Neuronal stem cell (in vitro differentiated cells): ENCODE data around the gene SH3PXD2A.

Experiments
- DNase-seq: peaks from one replicate; pipeline ENCODE4 v3.0.0-alpha.2; 2013; ENCODE audit warnings: low spot score
- H2AFZ ChIP-seq: one replicate; pipeline ENCODE4 v1.6.1; 2013; ENCODE audit warnings: mild to moderate bottlenecking, low read length, inconsistent platforms
- H2AK5ac ChIP-seq: 2 replicates; pipeline ENCODE4 v1.6.1; 2013; ENCODE audit warnings: low read depth, mild to moderate bottlenecking, inconsistent platforms, low read length, moderate library complexity, mixed read lengths
- H2BK120ac ChIP-seq: 2 replicates; pipeline ENCODE4 v1.6.1; 2013; ENCODE audit warnings: low read depth, mild to moderate bottlenecking, inconsistent platforms, low read length, moderate library complexity, mixed read lengths
- H2BK12ac ChIP-seq: one replicate; pipeline ENCODE4 v1.6.1; 2013; ENCODE audit warnings: low read length, inconsistent platforms
- H2BK15ac ChIP-seq: 2 replicates; pipeline ENCODE4 v1.6.1; 2013; ENCODE audit warnings: mild to moderate bottlenecking, low read length, inconsistent platforms, mixed read lengths
- H2BK5ac ChIP-seq: one replicate; pipeline ENCODE4 v1.6.1; 2013; ENCODE audit warnings: inconsistent platforms, mild to moderate bottlenecking, low read length, moderate library complexity
- H3K14ac ChIP-seq: one replicate; pipeline ENCODE4 v1.6.1; 2013; ENCODE audit warnings: low read length, inconsistent platforms
- H3K18ac ChIP-seq: 2 replicates; pipeline ENCODE4 v1.6.1; 2013; ENCODE audit warnings: low read length, inconsistent platforms
- H3K23ac ChIP-seq: 2 replicates; pipeline ENCODE4 v1.6.1; 2013; ENCODE audit warnings: low read depth, mild to moderate bottlenecking, mixed read lengths, low read length, inconsistent platforms; ENCODE audit not compliant: poor library complexity
- H3K27ac ChIP-seq: replicated peaks from 3 replicates; pipeline ENCODE4 v1.5.1; 2013; ENCODE audit warnings: low read length, inconsistent platforms
- H3K27me3 ChIP-seq, 3 experiments: 2 replicates each; pipeline ENCODE4 v1.6.1; 2013; ENCODE audit warnings: low read length in 3 of 3, mild to moderate bottlenecking in 2 of 3, inconsistent platforms in 1 of 3, low read depth in 1 of 3, mixed read lengths in 1 of 3, moderate library complexity in 1 of 3; ENCODE audit not compliant: control insufficient read depth in 3 of 3, insufficient read depth in 3 of 3
- H3K36me3 ChIP-seq, 2 donors: replicated peaks in 1 of 2; 2 replicates each; pipeline ENCODE4 v1.6.1; 2013; ENCODE audit warnings: low read length in 2 of 2; ENCODE audit not compliant: control insufficient read depth in 2 of 2, insufficient read depth in 2 of 2
- H3K4ac ChIP-seq: 2 replicates; pipeline ENCODE4 v1.6.1; 2013; ENCODE audit warnings: inconsistent platforms, mild to moderate bottlenecking, low read length, moderate library complexity
- H3K4me1 ChIP-seq, 2 donors: 1 replicate in 1 of 2; 2 replicates in 1 of 2; pipeline ENCODE4 v1.6.1; 2013; ENCODE audit warnings: low read length in 2 of 2, low read depth in 1 of 2; ENCODE audit not compliant: control insufficient read depth in 2 of 2, insufficient read depth in 1 of 2
- H3K4me2 ChIP-seq: one replicate; pipeline ENCODE4 v1.6.1; 2013; ENCODE audit warnings: mild to moderate bottlenecking, low read length, inconsistent platforms; ENCODE audit not compliant: insufficient read depth, poor library complexity, severe bottlenecking
- H3K4me3 ChIP-seq, 2 donors: 2 replicates each; pipeline ENCODE4 v1.5.1; 2013; ENCODE audit warnings: low read length in 2 of 2, mild to moderate bottlenecking in 2 of 2, inconsistent platforms in 1 of 2, moderate library complexity in 1 of 2
- H3K79me1 ChIP-seq: one replicate; pipeline ENCODE4 v1.6.1; 2013; ENCODE audit warnings: low read depth, mild to moderate bottlenecking, inconsistent platforms, low read length, moderate library complexity
- H3K9ac ChIP-seq: one replicate; pipeline ENCODE4 v1.6.1; 2013; ENCODE audit warnings: mild to moderate bottlenecking, low read depth, low read length, inconsistent platforms; ENCODE audit not compliant: poor library complexity
- H3K9me3 ChIP-seq, 2 donors: replicated peaks in 1 of 2; 2 replicates each; pipeline versions ENCODE3 to v1.6.1; 2013; ENCODE audit warnings: low read length in 2 of 2, mild to moderate bottlenecking in 2 of 2, inconsistent platforms in 1 of 2, low read depth in 1 of 2, mixed read lengths in 1 of 2, moderate library complexity in 1 of 2; ENCODE audit not compliant: control insufficient read depth in 2 of 2, insufficient read depth in 1 of 2
- H4K8ac ChIP-seq: one replicate; pipeline ENCODE4 v1.6.1; 2013; ENCODE audit warnings: low read depth, mild to moderate bottlenecking, inconsistent platforms, low read length, moderate library complexity
- H4K91ac ChIP-seq: one replicate; pipeline ENCODE4 v1.6.1; 2013; ENCODE audit warnings: low read length, low read depth, mild to moderate bottlenecking, inconsistent platforms; ENCODE audit not compliant: poor library complexity
- WGBS, 2 donors: extraction: QIAGEN DNeasy Blood & Tissue Kit; methylation state at CpG; one replicate each; pipeline ENCODE4 v1.1.7; 2013; ENCODE audit warnings: missing lambda C conversion rate in 2 of 2, mixed read lengths in 1 of 2; ENCODE audit not compliant: insufficient read length in 2 of 2, insufficient replicate concordance in 1 of 2; ENCODE audit errors: extremely low coverage in 2 of 2; 5-methylcytosine and 5-hydroxymethylcytosine counted together

SH3PXD2A gene

DNA sequence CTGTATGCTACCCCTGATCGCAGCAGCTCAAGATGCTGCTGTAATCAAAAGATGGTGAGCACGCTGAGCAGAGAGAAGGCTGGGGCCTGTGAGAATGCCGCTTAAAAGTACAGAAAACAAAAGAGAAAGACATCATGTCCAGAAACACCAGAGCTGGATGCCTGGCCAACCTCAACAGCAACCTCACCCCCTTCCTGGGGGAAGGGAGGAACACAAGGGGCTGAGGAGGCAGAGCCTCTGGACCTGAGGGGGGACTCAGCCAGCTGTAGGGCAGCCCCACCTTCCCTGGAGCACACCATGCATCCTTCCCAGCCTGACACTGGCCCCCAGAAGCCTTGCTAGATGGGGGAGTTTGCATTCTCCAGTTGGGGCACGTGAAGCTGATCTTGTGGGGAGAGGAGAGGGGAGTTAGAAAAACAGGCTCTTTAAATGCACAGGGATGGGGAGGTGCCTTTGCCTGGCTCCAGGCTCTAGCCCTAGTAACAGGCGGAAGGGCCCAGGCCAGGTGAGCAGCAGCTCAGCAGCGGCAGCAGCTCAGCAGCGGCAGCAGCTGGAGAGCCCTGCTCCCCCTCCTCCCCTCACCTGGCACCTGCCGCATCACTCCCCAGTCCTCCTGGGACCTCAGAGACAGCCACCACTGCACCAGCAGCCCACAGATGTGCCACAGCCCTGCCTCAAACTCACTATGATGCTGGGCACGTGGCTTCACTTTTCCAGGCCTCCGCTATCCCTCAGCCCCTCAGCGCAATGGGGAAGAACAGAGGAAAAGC is 205.5 kb downstream of the SH3PXD2A start:
- no peak overlapping the region for H3K4me2 ChIP-seq
- peak overlapping the region; percentile 24 for H3K9ac ChIP-seq
- no peak overlapping the region for H2BK15ac ChIP-seq
- no peak overlapping the region for H2BK120ac ChIP-seq
- no peaks in the 10 kb centered on the region for H3K36me3 ChIP-seq
- no peak overlapping the region for H2AFZ ChIP-seq
- no peaks in the 10 kb centered on the region for H3K79me1 ChIP-seq
- peak overlapping the region; percentile 59 for H2AK5ac ChIP-seq
- H3K4me1 ChIP-seq = peaks cover 0 to 34% of the 10 kb centered on the region in 2 donors
- H3K27ac ChIP-seq = no peak overlapping the region
- H3K23ac ChIP-seq = no peak overlapping the region
- H2BK5ac ChIP-seq = no peak overlapping the region
- H4K8ac ChIP-seq = no peak overlapping the region
- H4K91ac ChIP-seq = no peak overlapping the region
- H3K4me3 ChIP-seq = no peak overlapping the region
- peak overlapping the region; percentile 62 for H3K18ac ChIP-seq
- no peak overlapping the region for H3K4ac ChIP-seq
- WGBS, 2 donors = no CpG with 5 or more reads among the region's 11 CpGs
- H3K14ac ChIP-seq = no peak overlapping the region
- DNase-seq = no peak
- H3K27me3 ChIP-seq = no peaks in the 10 kb centered on the region
- H2BK12ac ChIP-seq = no peak overlapping the region
- H3K9me3 ChIP-seq = no peaks in the 10 kb centered on the region

DNA sequence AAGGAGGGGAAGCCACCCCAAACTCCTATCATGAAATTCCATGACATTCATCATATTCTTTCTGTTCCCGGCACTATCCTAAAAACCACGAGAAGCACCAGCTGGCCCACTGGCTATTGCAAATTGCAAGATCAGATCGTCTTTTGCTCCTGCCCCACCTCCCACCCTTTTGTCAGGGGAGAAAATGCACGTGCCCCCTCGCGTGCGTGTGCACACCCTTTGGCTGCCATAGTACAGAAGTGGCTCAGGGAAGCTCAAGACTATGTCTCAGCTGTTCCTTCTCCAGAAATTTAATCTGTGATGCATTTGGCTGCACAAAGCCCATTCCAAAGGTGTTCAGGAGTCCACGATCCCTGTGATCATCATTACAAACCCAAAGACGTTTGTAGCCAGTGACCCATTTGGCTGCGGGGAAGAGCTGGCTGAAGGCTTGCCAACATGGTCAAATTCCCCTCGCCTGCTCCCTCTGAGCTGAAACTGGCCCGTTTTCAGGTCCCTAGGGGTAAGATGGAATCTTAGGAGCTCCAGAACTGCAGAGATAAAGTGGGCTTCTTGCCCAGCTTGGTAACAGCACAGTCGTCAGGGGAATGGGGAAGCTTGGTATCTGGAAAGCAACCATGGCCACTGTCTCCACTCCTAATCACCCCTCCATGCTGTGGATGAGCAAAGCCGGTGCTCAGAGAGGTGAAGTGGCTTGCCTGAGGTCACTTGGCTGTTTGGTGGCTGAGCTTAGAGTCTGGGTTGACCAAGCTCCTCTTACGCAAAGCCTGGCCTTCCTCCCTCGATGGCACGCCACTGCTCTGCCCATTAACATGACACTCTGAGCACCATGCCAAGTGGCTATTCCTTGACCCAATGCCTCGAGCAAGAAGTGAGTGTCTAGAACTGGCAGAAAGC is 206.5 kb downstream of the SH3PXD2A start:
- no peak overlapping the region for H3K4me3 ChIP-seq
- WGBS, 2 donors = no CpG with 5 or more reads among the region's 18 CpGs
- H3K27me3 ChIP-seq = no peaks in the 10 kb centered on the region
- H3K4ac ChIP-seq = no peak overlapping the region
- H3K36me3 ChIP-seq = no peaks in the 10 kb centered on the region
- H3K9ac ChIP-seq = no peak overlapping the region
- no peak overlapping the region for H2BK5ac ChIP-seq
- no peak overlapping the region for H2AFZ ChIP-seq
- no peak overlapping the region for H4K8ac ChIP-seq
- no peak overlapping the region for H3K14ac ChIP-seq
- no peaks in the 10 kb centered on the region for H3K79me1 ChIP-seq
- H3K27ac ChIP-seq = no peak overlapping the region
- peaks cover 0 to 33% of the 10 kb centered on the region in 2 donors for H3K4me1 ChIP-seq
- H2BK12ac ChIP-seq = no peak overlapping the region
- no peaks in the 10 kb centered on the region for H3K9me3 ChIP-seq
- H3K18ac ChIP-seq = peak overlapping the region; percentile 77
- no peak overlapping the region for H3K23ac ChIP-seq
- DNase-seq = no peak
- H2BK15ac ChIP-seq = no peak overlapping the region
- H3K4me2 ChIP-seq = no peak overlapping the region
- H2AK5ac ChIP-seq = peak overlapping the region; percentile 59
- H4K91ac ChIP-seq = no peak overlapping the region
- no peak overlapping the region for H2BK120ac ChIP-seq

DNA sequence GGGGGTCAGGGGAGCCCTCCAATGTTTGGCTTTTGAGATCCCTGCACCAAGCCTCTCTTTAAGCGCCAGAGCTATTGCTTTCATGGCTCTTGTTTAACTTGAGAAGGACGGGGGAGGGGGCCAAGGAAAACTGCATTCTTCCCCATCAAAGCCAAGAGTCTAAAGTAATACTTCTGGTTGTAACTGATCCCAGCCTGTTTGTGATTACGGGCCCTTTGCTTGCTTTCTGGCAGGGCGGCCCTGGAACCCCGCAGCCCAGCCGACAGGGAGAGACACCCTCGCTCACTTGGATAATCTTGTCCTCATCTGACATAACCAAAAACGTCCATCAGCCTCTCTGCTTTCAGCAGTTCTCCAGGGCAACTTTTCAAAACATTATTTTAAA is 207.1 kb downstream of the SH3PXD2A start:
- no peaks in the 10 kb centered on the region for H3K9me3 ChIP-seq
- no peak overlapping the region for H2BK120ac ChIP-seq
- H3K18ac ChIP-seq = no peak overlapping the region
- H3K36me3 ChIP-seq = no peaks in the 10 kb centered on the region
- no peak overlapping the region for H2BK15ac ChIP-seq
- no peak overlapping the region for H2AK5ac ChIP-seq
- no peak overlapping the region for H3K4me3 ChIP-seq
- no peak overlapping the region for H3K4ac ChIP-seq
- DNase-seq = no peak
- H3K14ac ChIP-seq = no peak overlapping the region
- no peak overlapping the region for H4K8ac ChIP-seq
- no peaks in the 10 kb centered on the region for H3K27me3 ChIP-seq
- H2BK5ac ChIP-seq = no peak overlapping the region
- H4K91ac ChIP-seq = no peak overlapping the region
- no peak overlapping the region for H3K4me2 ChIP-seq
- H3K9ac ChIP-seq = no peak overlapping the region
- no peak overlapping the region for H2AFZ ChIP-seq
- peaks cover 0 to 33% of the 10 kb centered on the region in 2 donors for H3K4me1 ChIP-seq
- WGBS, 2 donors = no CpG with 5 or more reads among the region's 8 CpGs
- no peak overlapping the region for H3K23ac ChIP-seq
- H3K79me1 ChIP-seq = no peaks in the 10 kb centered on the region
- no peak overlapping the region for H2BK12ac ChIP-seq
- no peak overlapping the region for H3K27ac ChIP-seq

DNA sequence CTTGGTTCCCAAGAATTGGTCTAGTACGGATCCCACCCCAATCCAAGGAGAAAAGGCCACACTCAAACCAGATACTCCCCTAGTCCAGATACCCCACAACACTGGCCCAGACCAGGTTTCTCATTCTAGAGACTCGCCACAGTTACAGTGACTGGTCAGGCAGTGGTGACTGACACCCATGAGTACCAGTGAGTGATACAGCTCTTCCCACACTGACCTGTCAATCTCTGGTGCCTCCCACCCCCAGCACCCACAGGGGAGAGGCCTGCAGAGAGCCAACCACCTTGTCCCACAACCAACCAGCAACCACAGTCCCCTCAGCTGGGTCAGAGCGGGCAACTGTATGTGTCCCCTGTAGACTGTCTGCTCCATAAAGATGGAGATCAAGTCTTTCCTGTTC is 209.1 kb downstream of the SH3PXD2A start:
- no peak overlapping the region for H4K91ac ChIP-seq
- no peak overlapping the region for H4K8ac ChIP-seq
- H3K4me2 ChIP-seq = no peak overlapping the region
- no peak overlapping the region for H3K9ac ChIP-seq
- H3K79me1 ChIP-seq = no peaks in the 10 kb centered on the region
- H3K4me1 ChIP-seq = peaks cover 0 to 31% of the 10 kb centered on the region in 2 donors
- no peak overlapping the region for H2BK12ac ChIP-seq
- no peak overlapping the region for H2BK15ac ChIP-seq
- no CpG with 5 or more reads among the region's 3 CpGs for WGBS, 2 donors
- peak overlapping the region; percentile 66 for H3K23ac ChIP-seq
- H2AFZ ChIP-seq = no peak overlapping the region
- H3K4ac ChIP-seq = no peak overlapping the region
- no peaks in the 10 kb centered on the region for H3K9me3 ChIP-seq
- H3K4me3 ChIP-seq = no peak overlapping the region
- DNase-seq = no peak
- no peaks in the 10 kb centered on the region for H3K36me3 ChIP-seq
- no peak overlapping the region for H2AK5ac ChIP-seq
- H3K27ac ChIP-seq = no peak overlapping the region
- no peak overlapping the region for H2BK120ac ChIP-seq
- no peaks in the 10 kb centered on the region for H3K27me3 ChIP-seq
- no peak overlapping the region for H2BK5ac ChIP-seq
- H3K18ac ChIP-seq = peak overlapping the region; percentile 22
- H3K14ac ChIP-seq = no peak overlapping the region
